A673 (cell line): ENCODE data around the gene PAPSS1. TPM values are rescaled to one million over a fixed set of nuclear protein-coding genes. Genes with fewer than 3 reads are reported as not detected.
"Not testable (repeated sequence)": the region's sequence is repeated elsewhere in the genome, so short reads cannot be mapped to it uniquely, and the experiment has no call there.

ENCODE experiments used
- BruUV-seq: library from RNA; stranded (reverse); fragments of 400-500 nt; replicated peaks from 2 replicates; lab custom pipeline; 2021; lab: Mats Ljungman, UMichigan
- CTCF ChIA-PET: fragments of 300-600 bp; sonication (Branson Sonifier 250); formaldehyde crosslinking; loops from one replicate; lab custom pipeline; 2022; ENCODE audit warnings: antibody characterized with exemption; lab: Charles Lee
- POLR2A ChIA-PET: fragments of 300-600 bp; sonication (Branson Sonifier 250); formaldehyde crosslinking; loops from one replicate; lab custom pipeline; 2022; ENCODE audit warnings: antibody characterized with exemption; ENCODE audit not compliant: low non-redundant PET; lab: Charles Lee
- DNase-seq: peaks from one replicate; pipeline ENCODE4 v3.0.0-alpha.2; 2015; ENCODE audit warnings: low spot score
- H3K27ac ChIP-seq: fragments of 200-600 bp; sonication (generic); 2 replicates; pipeline ENCODE4 v1.5.1; 2016; ENCODE audit warnings: mixed run types, low read depth, mild to moderate bottlenecking, mixed read lengths, antibody characterized with exemption, low read length; ENCODE audit not compliant: poor library complexity, severe bottlenecking
- H3K27me3 ChIP-seq: fragments of 200-600 bp; sonication (generic); replicated peaks from 2 replicates; pipeline ENCODE4 v1.6.1; 2017; ENCODE audit warnings: mixed run types, low read depth, mild to moderate bottlenecking, mixed read lengths, antibody characterized with exemption, low read length; ENCODE audit not compliant: insufficient read depth, poor library complexity
- H3K36me3 ChIP-seq: fragments of 200-600 bp; sonication (generic); 2 replicates; pipeline ENCODE4 v1.6.1; 2016; ENCODE audit warnings: mixed run types, mild to moderate bottlenecking, mixed read lengths, antibody characterized with exemption, low read length; ENCODE audit not compliant: insufficient read depth, poor library complexity, severe bottlenecking
- H3K4me1 ChIP-seq: fragments of 200-600 bp; sonication (generic); 2 replicates; pipeline ENCODE4 v1.6.1; 2017; ENCODE audit warnings: mixed run types, mild to moderate bottlenecking, mixed read lengths, antibody characterized with exemption, low read length; ENCODE audit not compliant: insufficient read depth, poor library complexity, severe bottlenecking
- H3K4me3 ChIP-seq: fragments of 200-600 bp; sonication (generic); 2 replicates; pipeline ENCODE4 v1.5.1; 2016; ENCODE audit warnings: low read depth, mixed run types, mild to moderate bottlenecking, mixed read lengths, low read length; ENCODE audit not compliant: poor library complexity, severe bottlenecking
- H3K9me3 ChIP-seq: fragments of 200-600 bp; sonication (generic); 2 replicates; pipeline ENCODE4 v1.6.1; 2016; ENCODE audit warnings: mixed run types, low read depth, mild to moderate bottlenecking, mixed read lengths, antibody characterized with exemption, low read length; ENCODE audit not compliant: poor library complexity, severe bottlenecking
- CTCF ChIP-seq: fragments of 300-800, 200-600 bp; sonication (generic); conservative IDR thresholded peaks from 2 replicates; pipeline ENCODE4 v1.5.1; 2017; ENCODE audit warnings: low read depth, mild to moderate bottlenecking, antibody characterized with exemption, low read length, moderate library complexity, mixed read lengths
- EZH2 ChIP-seq: fragments of 200-600 bp; sonication (generic); IDR thresholded peaks from 2 replicates; pipeline ENCODE4 v1.6.1; 2017; ENCODE audit warnings: borderline replicate concordance, low read depth, mild to moderate bottlenecking, mixed read lengths, antibody characterized with exemption, low read length; ENCODE audit not compliant: poor library complexity, severe bottlenecking
- intact Hi-C: fragments of 100-400 bp; cut with micrococcal nuclease; formaldehyde crosslinking; loops from one replicate; pipeline ENCODE4 v1.10.0; 2022; ENCODE audit not compliant: unreplicated experiment
- total RNA-seq: library from RNA; stranded (reverse); gene quantifications from 2 replicates; pipeline ENCODE4 v1.2.3, GENCODE V29; 2021

The PAPSS1 gene
- total RNA-seq, 1 experiment from 2014 or later = 150 TPM

DNA sequence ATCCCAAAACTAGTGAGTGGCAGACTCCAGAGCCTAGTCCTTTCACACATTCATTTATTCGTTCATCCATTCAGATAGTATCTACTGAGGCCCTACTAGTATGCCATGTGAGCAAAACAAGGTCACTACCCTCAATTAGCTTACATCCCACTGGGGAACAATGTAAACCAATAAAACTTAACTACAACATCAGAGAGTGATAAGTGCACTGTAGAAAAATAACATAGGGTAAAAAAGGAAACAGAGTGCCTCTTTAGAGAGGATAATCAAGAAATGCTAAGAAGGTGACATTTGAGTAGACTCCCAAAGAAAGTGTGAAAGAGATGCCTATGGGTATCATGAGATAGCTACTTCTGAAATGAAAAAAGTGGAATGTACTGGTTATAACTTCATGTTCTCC, 18.5 kb downstream of the PAPSS1 start:
- ChIA-PET POLR2A (no interaction called here), CTCF (no interaction called here)
- BruUV-seq = no TSS peak
- H3K9me3 ChIP-seq = peaks cover 40% of the 10 kb centered on the region
- no peak overlapping the region for H3K27ac ChIP-seq
- peaks cover 40% of the 10 kb centered on the region for H3K36me3 ChIP-seq
- TF ChIP-seq CTCF = no peak
- TF ChIP-seq EZH2 = no peak
- no peaks in the 10 kb centered on the region for H3K4me1 ChIP-seq
- DNase-seq = no peak
- intact Hi-C loops = no loop called here
- no peaks in the 10 kb centered on the region for H3K27me3 ChIP-seq
- no peak overlapping the region for H3K4me3 ChIP-seq

- POLR2A ChIA-PET = no interaction called here
- TF ChIP-seq EZH2 (no peak), CTCF (no peak)
- Histone ChIP-seq H3K4me3 (no peak overlapping the region), H3K27me3 (no peaks in the 10 kb centered on the region), H3K9me3 (peaks cover 22% of the 10 kb centered on the region), H3K27ac (no peak overlapping the region), H3K36me3 (peaks cover 53% of the 10 kb centered on the region), H3K4me1 (no peaks in the 10 kb centered on the region)
- BruUV-seq = no TSS peak
- intact Hi-C loops = no loop called here
- CTCF ChIA-PET = no interaction called here
- no peak for DNase-seq
Observed at GRCh38 chr4:107699466-107700206, 20.4 kb downstream of the PAPSS1 start.

- CTCF ChIA-PET, H3K9me3 ChIP-seq, DNase-seq, H3K27ac ChIP-seq, H3K27me3 ChIP-seq, intact Hi-C loops, POLR2A ChIA-PET, H3K4me3 ChIP-seq, BruUV-seq, H3K4me1 ChIP-seq: not testable (repeated sequence)
- H3K36me3 ChIP-seq = peaks cover 57% of the 10 kb centered on the region
Observed at GRCh38 chr4:107696187-107696586, 23.8 kb downstream of the PAPSS1 start.

GRCh38 chr4:107693132-107693531, 26.9 kb downstream of the PAPSS1 start:
- intact Hi-C loops = no loop called here
- BruUV-seq = no TSS peak
- peaks cover 36% of the 10 kb centered on the region for H3K36me3 ChIP-seq
- no peak for TF ChIP-seq CTCF
- TF ChIP-seq EZH2 = no peak
- H3K27ac ChIP-seq = no peak overlapping the region
- no peaks in the 10 kb centered on the region for H3K4me1 ChIP-seq
- ChIA-PET POLR2A (no interaction called here), CTCF (no interaction called here)
- no peak for DNase-seq
- no peak overlapping the region for H3K4me3 ChIP-seq
- no peaks in the 10 kb centered on the region for H3K9me3 ChIP-seq
- H3K27me3 ChIP-seq = no peaks in the 10 kb centered on the region
